HEK293 (cell line): ENCODE results near the gene KLHL17.
A peak's percentile ranks its signal among the peaks of the same experiment; 100 is the strongest.

Source experiments
- CTCF ChIA-PET: fragments of 350-600 bp; formaldehyde crosslinking; extraction: SDS; loops from one replicate; lab custom pipeline; 2021; ENCODE audit warnings: antibody characterized with exemption; lab: Yijun Ruan, JAX
- POLR2A ChIA-PET: fragments of 300-600 bp; formaldehyde crosslinking; extraction: SDS; loops from one replicate; lab custom pipeline; 2020; ENCODE audit warnings: antibody characterized with exemption, inconsistent platforms; lab: Yijun Ruan, JAX
- H3K27ac ChIP-seq: fragments of 200-500 bp; sonication (Bioruptor generic); 2 replicates; pipeline ENCODE4 v1.5.1; 2014; ENCODE audit warnings: low read depth, low read length, control low read depth, inconsistent platforms; ENCODE audit errors: extremely low read depth
- H3K36me3 ChIP-seq, 2 experiments: fragments of 200-500 bp in 1 of 2; sonication (Bioruptor generic) in 1 of 2; 1 replicate in 1 of 2; 2 replicates in 1 of 2; pipeline ENCODE4 v1.5.1; 2014 to 2017; ENCODE audit warnings: inconsistent platforms in 2 of 2, low read length in 2 of 2; ENCODE audit not compliant: control insufficient read depth in 2 of 2, insufficient read depth in 1 of 2
- H3K4me1 ChIP-seq: fragments of 200-500 bp; sonication (Bioruptor generic); 2 replicates; pipeline ENCODE4 v1.5.1; 2014; ENCODE audit warnings: mild to moderate bottlenecking, low read length, inconsistent platforms; ENCODE audit not compliant: control insufficient read depth, insufficient read depth
- H3K4me3 ChIP-seq: 2 replicates; pipeline ENCODE4 v1.5.1; 2011; ENCODE audit warnings: low read depth, mild to moderate bottlenecking, control low read depth, low read length, moderate library complexity
- H3K9me3 ChIP-seq: fragments of 200-500 bp; sonication (Bioruptor generic); 2 replicates; pipeline ENCODE4 v1.5.1; 2014; ENCODE audit warnings: low read depth, low read length, inconsistent platforms; ENCODE audit not compliant: control insufficient read depth, insufficient read depth
- EGR2 ChIP-seq: fragments of 450-650 bp; formaldehyde crosslinking; IDR thresholded peaks from 2 replicates; pipeline ENCODE4 v1.5.1; 2016; ENCODE audit warnings: low read depth, missing biosample characterization, missing genetic modification characterization
- GLIS2 ChIP-seq: fragments of 450-650 bp; formaldehyde crosslinking; IDR thresholded peaks from 2 replicates; pipeline ENCODE4 v1.5.1; 2016; ENCODE audit warnings: missing biosample characterization, missing genetic modification characterization
- PRDM1 ChIP-seq: fragments of 450-650 bp; formaldehyde crosslinking; IDR thresholded peaks from 2 replicates; pipeline ENCODE4; 2016; ENCODE audit warnings: missing biosample characterization, missing genetic modification characterization
- ZBTB7A ChIP-seq: fragments of 450-650 bp; formaldehyde crosslinking; IDR thresholded peaks from 2 replicates; pipeline ENCODE4 v1.5.1; 2016; ENCODE audit warnings: low read depth, missing biosample characterization, missing genetic modification characterization
- ZIC2 ChIP-seq: fragments of 450-650 bp; formaldehyde crosslinking; IDR thresholded peaks from 2 replicates; pipeline ENCODE4 v1.5.1; 2016; ENCODE audit warnings: missing biosample characterization, missing genetic modification characterization
- ZNF121 ChIP-seq: fragments of 450-650 bp; formaldehyde crosslinking; IDR thresholded peaks from 2 replicates; pipeline ENCODE4 v1.5.1; 2016; ENCODE audit warnings: missing biosample characterization, missing genetic modification characterization
- ZNF23 ChIP-seq: fragments of 450-650 bp; formaldehyde crosslinking; IDR thresholded peaks from 2 replicates; pipeline ENCODE4 v1.5.1; 2016; ENCODE audit warnings: missing biosample characterization, missing genetic modification characterization, borderline replicate concordance
- ZNF274 ChIP-seq, 2 experiments: fragments of 200-500 bp in 1 of 2; fragments of 450-650 bp in 1 of 2; sonication (Bioruptor generic) in 1 of 2; formaldehyde crosslinking in 1 of 2; IDR thresholded peaks; 2 replicates each; pipeline versions ENCODE4 v1.5.1 to v1.6.1; 2014 to 2016; ENCODE audit warnings: borderline replicate concordance in 1 of 2, inconsistent platforms in 1 of 2, low read length in 1 of 2, missing biosample characterization in 1 of 2, missing genetic modification characterization in 1 of 2
- ZNF350 ChIP-seq: fragments of 450-650 bp; formaldehyde crosslinking; IDR thresholded peaks from 2 replicates; pipeline ENCODE4 v1.5.0; 2017; ENCODE audit warnings: missing biosample characterization, mild to moderate bottlenecking, missing genetic modification characterization
- ZNF501 ChIP-seq: fragments of 450-650 bp; formaldehyde crosslinking; IDR thresholded peaks from 2 replicates; pipeline ENCODE4 v1.5.1; 2016; ENCODE audit warnings: missing biosample characterization, missing genetic modification characterization
- ZNF529 ChIP-seq: fragments of 450-650 bp; formaldehyde crosslinking; IDR thresholded peaks from 2 replicates; pipeline ENCODE4 v1.5.1; 2017; ENCODE audit warnings: missing genetic modification characterization, missing biosample characterization; ENCODE audit not compliant: insufficient replicate concordance
- ZNF530 ChIP-seq: fragments of 450-650 bp; formaldehyde crosslinking; IDR thresholded peaks from 2 replicates; pipeline ENCODE4 v1.5.1; 2016; ENCODE audit warnings: low read depth, missing biosample characterization, missing genetic modification characterization
- ZNF571 ChIP-seq: fragments of 450-650 bp; formaldehyde crosslinking; IDR thresholded peaks from 2 replicates; pipeline ENCODE4 v1.5.0; 2017; ENCODE audit warnings: missing biosample characterization, missing genetic modification characterization
- ZNF600 ChIP-seq: fragments of 450-650 bp; formaldehyde crosslinking; IDR thresholded peaks from 2 replicates; pipeline ENCODE4 v1.5.1; 2016; ENCODE audit warnings: missing biosample characterization, missing genetic modification characterization
- ZNF658 ChIP-seq: fragments of 450-650 bp; formaldehyde crosslinking; IDR thresholded peaks from 2 replicates; pipeline ENCODE4; 2016; ENCODE audit warnings: missing biosample characterization, missing genetic modification characterization
- ZNF670 ChIP-seq: fragments of 450-650 bp; formaldehyde crosslinking; IDR thresholded peaks from 2 replicates; pipeline ENCODE4 v1.5.1; 2016; ENCODE audit warnings: missing biosample characterization, missing genetic modification characterization, low read depth
- ZNF843 ChIP-seq: fragments of 450-650 bp; formaldehyde crosslinking; IDR thresholded peaks from 2 replicates; pipeline ENCODE4 v1.5.1; 2016; ENCODE audit warnings: missing biosample characterization, missing genetic modification characterization
- ZSCAN16 ChIP-seq: fragments of 450-650 bp; formaldehyde crosslinking; IDR thresholded peaks from 2 replicates; pipeline ENCODE4 v1.5.1; 2016; ENCODE audit warnings: missing biosample characterization, missing genetic modification characterization
- TF ChIP-seq, protein P1 (sequence below): fragments of 450-650 bp; formaldehyde crosslinking; optimal IDR thresholded peaks from 2 replicates; pipeline ENCODE3; 2016; ENCODE audit warnings: missing biosample characterization, mild to moderate bottlenecking, missing genetic modification characterization
- TF ChIP-seq, protein P2 (sequence below): fragments of 450-650 bp; formaldehyde crosslinking; IDR thresholded peaks from 2 replicates; pipeline ENCODE4 v1.5.1; 2016; ENCODE audit warnings: missing biosample characterization, missing genetic modification characterization
- TF ChIP-seq, protein P3 (sequence below): fragments of 450-650 bp; formaldehyde crosslinking; IDR thresholded peaks from 2 replicates; pipeline ENCODE4 v1.5.1; 2016; ENCODE audit warnings: missing biosample characterization, missing genetic modification characterization, low read depth

Gene KLHL17

DNA sequence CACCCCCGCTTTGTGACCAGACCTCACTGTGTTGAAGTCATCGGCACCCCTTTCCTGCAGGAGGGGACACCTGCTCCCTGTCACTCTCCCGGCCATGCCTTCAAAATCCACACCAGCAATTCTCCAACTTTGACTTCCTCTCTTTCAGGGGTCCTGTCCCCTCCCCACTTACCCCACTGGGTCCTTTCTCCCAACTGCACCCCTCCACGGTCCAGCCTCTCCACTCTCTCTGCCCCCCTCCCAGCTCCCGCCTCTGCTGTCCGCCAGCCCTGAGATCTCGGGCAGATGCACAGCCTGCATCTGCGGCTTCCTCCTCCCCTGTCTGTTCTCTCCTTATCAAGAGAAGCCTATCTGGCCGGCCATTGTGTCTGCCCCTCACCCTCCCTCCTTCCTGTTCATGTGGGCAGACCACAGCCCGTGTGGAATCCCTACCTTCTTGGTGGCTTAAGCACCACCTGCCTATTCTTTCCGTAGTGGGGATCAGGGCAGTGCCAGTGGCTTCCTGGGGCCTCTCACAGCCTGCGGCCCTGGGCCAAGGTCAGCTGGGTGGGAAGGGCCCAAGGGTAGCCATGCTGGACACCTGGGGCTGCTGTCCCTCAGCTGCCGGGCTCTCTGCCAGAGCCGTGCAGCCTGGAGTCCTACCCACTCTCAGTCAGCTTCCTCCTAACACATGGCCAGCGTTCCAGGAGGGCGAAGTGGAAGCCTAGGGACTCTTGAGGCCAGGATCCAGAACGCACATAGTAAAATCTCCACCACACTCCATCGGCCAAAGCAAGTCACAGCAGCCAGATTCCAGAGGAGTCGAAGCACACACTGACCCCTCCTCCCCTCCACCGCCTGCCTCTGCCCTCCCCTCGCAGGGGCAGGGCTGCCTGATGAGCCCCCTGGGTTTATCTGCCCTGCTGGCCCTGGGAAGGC lies 44.7 kb downstream of the KLHL17 start (continued):
- TF ChIP-seq ZNF121 (tag by site-specific recombination): no peak
- no peak for TF ChIP-seq ZNF658
- TF ChIP-seq ZNF529 (tag by site-specific recombination): no peak
- peak; percentile 96 for TF ChIP-seq ZNF600 (tag by site-specific recombination)
- no peak for TF ChIP-seq ZNF571 (tag by site-specific recombination)
- peak; percentile 73 for TF ChIP-seq ZIC2 (tag by site-specific recombination)
- TF ChIP-seq ZNF501 (tag by site-specific recombination): no peak
- no peak for TF ChIP-seq ZNF670 (tag by site-specific recombination)
- peak; percentile 54 for TF ChIP-seq GLIS2 (tag by site-specific recombination)
- peak; percentile 40; the same call in 1 of the 2 replicates for TF ChIP-seq PRDM1 (tag by site-specific recombination)
- TF ChIP-seq, protein P1, sequence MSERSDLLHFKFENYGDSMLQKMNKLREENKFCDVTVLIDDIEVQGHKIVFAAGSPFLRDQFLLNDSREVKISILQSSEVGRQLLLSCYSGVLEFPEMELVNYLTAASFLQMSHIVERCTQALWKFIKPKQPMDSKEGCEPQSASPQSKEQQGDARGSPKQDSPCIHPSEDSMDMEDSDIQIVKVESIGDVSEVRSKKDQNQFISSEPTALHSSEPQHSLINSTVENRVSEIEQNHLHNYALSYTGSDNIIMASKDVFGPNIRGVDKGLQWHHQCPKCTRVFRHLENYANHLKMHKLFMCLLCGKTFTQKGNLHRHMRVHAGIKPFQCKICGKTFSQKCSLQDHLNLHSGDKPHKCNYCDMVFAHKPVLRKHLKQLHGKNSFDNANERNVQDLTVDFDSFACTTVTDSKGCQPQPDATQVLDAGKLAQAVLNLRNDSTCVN: peak; percentile 7
- peak; percentile 9; the same call in 1 of the 2 replicates for TF ChIP-seq ZNF843
- no peak for TF ChIP-seq ZNF530 (tag by site-specific recombination)
- TF ChIP-seq ZNF23: no peak
- 0 out of 2 replicates have a peak, but pooled peaks have one; percentile 15 for TF ChIP-seq EGR2 (tag by site-specific recombination)
- TF ChIP-seq, all 188 proteins: peak for 19

DNA sequence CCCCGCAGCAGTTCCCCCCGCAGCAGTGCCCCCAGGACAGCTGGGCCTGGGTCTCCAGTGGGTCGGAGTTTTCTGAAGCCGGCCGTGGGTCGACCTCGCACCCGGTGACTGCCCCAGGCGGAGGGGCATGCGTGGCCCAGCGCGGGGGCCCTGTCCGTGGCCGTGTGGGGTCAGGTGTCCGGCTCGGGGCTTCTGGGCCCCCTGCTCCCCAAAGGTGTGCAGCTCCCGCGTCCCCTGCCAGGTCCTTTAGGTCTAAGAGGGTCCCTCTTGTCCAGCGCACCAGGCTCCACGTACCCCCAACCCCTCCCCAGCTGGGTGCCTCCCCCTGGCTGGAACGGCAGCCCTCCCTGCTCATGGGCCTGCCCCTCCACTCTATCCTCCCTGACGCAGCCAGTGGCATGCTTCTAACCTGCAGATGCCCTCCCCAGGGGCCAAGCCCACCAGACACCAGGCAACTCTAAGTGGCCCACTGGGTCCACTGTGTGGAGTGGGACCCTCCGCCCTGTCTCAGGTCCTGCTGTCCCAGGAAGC lies 45.5 kb downstream of the KLHL17 start:
- Histone ChIP-seq H3K27ac (no peak overlapping the region), H3K9me3 (no peaks in the 10 kb centered on the region), H3K36me3 (peaks cover 3 to 19% of the 10 kb centered on the region in 2 experiments; a peak in 2 of 3 replicates), H3K4me1 (no peaks in the 10 kb centered on the region), H3K4me3 (no peak overlapping the region)
- CTCF ChIA-PET: interaction anchor here (1.0 to 1.2 kb wide), 2 partner anchors 9 to 58 kb away, joined by 4 to 5 read pairs; no protein-coding TSS in a partner anchor
- TF ChIP-seq GLIS2 (tag by site-specific recombination): peak; percentile 47
- TF ChIP-seq, protein P2, sequence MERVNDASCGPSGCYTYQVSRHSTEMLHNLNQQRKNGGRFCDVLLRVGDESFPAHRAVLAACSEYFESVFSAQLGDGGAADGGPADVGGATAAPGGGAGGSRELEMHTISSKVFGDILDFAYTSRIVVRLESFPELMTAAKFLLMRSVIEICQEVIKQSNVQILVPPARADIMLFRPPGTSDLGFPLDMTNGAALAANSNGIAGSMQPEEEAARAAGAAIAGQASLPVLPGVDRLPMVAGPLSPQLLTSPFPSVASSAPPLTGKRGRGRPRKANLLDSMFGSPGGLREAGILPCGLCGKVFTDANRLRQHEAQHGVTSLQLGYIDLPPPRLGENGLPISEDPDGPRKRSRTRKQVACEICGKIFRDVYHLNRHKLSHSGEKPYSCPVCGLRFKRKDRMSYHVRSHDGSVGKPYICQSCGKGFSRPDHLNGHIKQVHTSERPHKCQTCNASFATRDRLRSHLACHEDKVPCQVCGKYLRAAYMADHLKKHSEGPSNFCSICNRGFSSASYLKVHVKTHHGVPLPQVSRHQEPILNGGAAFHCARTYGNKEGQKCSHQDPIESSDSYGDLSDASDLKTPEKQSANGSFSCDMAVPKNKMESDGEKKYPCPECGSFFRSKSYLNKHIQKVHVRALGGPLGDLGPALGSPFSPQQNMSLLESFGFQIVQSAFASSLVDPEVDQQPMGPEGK (tag by site-specific recombination): no peak
- no peak for TF ChIP-seq ZSCAN16 (tag by site-specific recombination)
- TF ChIP-seq, protein P3, sequence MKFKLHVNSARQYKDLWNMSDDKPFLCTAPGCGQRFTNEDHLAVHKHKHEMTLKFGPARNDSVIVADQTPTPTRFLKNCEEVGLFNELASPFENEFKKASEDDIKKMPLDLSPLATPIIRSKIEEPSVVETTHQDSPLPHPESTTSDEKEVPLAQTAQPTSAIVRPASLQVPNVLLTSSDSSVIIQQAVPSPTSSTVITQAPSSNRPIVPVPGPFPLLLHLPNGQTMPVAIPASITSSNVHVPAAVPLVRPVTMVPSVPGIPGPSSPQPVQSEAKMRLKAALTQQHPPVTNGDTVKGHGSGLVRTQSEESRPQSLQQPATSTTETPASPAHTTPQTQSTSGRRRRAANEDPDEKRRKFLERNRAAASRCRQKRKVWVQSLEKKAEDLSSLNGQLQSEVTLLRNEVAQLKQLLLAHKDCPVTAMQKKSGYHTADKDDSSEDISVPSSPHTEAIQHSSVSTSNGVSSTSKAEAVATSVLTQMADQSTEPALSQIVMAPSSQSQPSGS: no peak
- peak; percentile 36; the same call in 1 of the 2 replicates for TF ChIP-seq ZBTB7A
- no peak for TF ChIP-seq ZNF274 (IDR thresholded peaks at IDR 0.05; ENCODE audit: low read length)
- no peak for TF ChIP-seq ZNF274 (tag by site-specific recombination; IDR thresholded peaks at IDR 0.05; ENCODE audit: borderline replicate concordance)
- TF ChIP-seq ZNF350 (tag by site-specific recombination): no peak
- POLR2A ChIA-PET: no interaction called here
